DOHH2 (cell line): ENCODE data around the gene CFAP77.

Experiments used
- CTCF ChIP-seq: fragments of 200-600 bp; sonication (generic); IDR thresholded peaks from one replicate; pipeline ENCODE4 v1.5.1; 2014; ENCODE audit warnings: antibody characterized with exemption, mild to moderate bottlenecking, low read depth, low read length; ENCODE audit not compliant: poor library complexity, severe bottlenecking
- EZH2phosphoT487 ChIP-seq: fragments of 200-600 bp; sonication (generic); IDR thresholded peaks from 2 replicates; pipeline ENCODE4 v1.6.1; 2017; ENCODE audit warnings: borderline replicate concordance, mild to moderate bottlenecking, antibody characterized with exemption, low read length, moderate library complexity, mixed read lengths

GRCh38 chr9:132516301-132516700 lies 106.3 kb downstream of the CFAP77 start:
- no peak for TF ChIP-seq CTCF
- no peak for TF ChIP-seq EZH2phosphoT487
